ENCODE results near the gene OR2T6. TPM values are rescaled to one million over a fixed set of nuclear protein-coding genes. Genes with fewer than 3 reads are reported as not detected.

The OR2T6 gene
- polyA plus RNA-seq, 1 donor (not counting 4 experiments of a cell fraction or from before 2014, with no cell fraction given), result not detected

GRCh38 chr1:248376916-248377315 is 1.4 kb downstream of the OR2T6 start:
- FAIRE-seq, result no peak
- Histone ChIP-seq H3K79me2 (ENCODE audit: control insufficient read depth, insufficient read depth, low read length) (no peaks in the 10 kb centered on the region), H3K9ac (ENCODE audit: control insufficient read depth, extremely low read depth, insufficient read depth, low read length) (no peak overlapping the region), H3K36me3 (ENCODE audit: control insufficient read depth in 2 of 2, extremely low read depth in 1 of 2, insufficient read depth in 2 of 2, low read length in 2 of 2) (no peaks in the 10 kb centered on the region), H3K4me3 (ENCODE audit: control insufficient read depth in 2 of 3, extremely low read depth in 1 of 3, insufficient read depth in 2 of 3, low read depth in 1 of 3, low read length in 3 of 3) (no peak overlapping the region), H2AFZ (ENCODE audit: control insufficient read depth, low read length) (no peak overlapping the region), H3K27ac (ENCODE audit: control insufficient read depth, insufficient read depth, low read length) (no peak overlapping the region), H4K20me1 (ENCODE audit: control insufficient read depth, extremely low read depth, insufficient read depth, low read length) (no peaks in the 10 kb centered on the region), H3K9me3 (ENCODE audit: control insufficient read depth, low read depth, low read length) (no peaks in the 10 kb centered on the region), H3K4me1 (ENCODE audit: control insufficient read depth, extremely low read depth, insufficient read depth, low read length) (no peaks in the 10 kb centered on the region), H3K27me3 (ENCODE audit: control insufficient read depth, extremely low read depth, insufficient read depth, low read length) (no peaks in the 10 kb centered on the region), H3K4me2 (ENCODE audit: control insufficient read depth, extremely low read depth, insufficient read depth, low read depth, low read length) (no peak overlapping the region), H3K9me1 (ENCODE audit: control insufficient read depth, extremely low read depth, insufficient read depth, low read length) (no peaks in the 10 kb centered on the region)
- no peak for TF ChIP-seq CTCF (optimal IDR thresholded peaks at IDR 0.05 in 1 of 3, IDR thresholded peaks at IDR 0.05 in 1 of 3, conservative IDR thresholded peaks at IDR 0.05 in 1 of 3; ENCODE audit: extremely low read depth in 1 of 3, insufficient read depth in 2 of 3, low read length in 3 of 3)
- TF ChIP-seq EZH2 (IDR thresholded peaks at IDR 0.05; ENCODE audit: low read length), result no peak
- dilution Hi-C loops (cut with MboI; ENCODE audit: extremely low pct_ligation_motif_present, low sequenced_read_pairs), result no loop called here
- DNase-seq (ENCODE audit: low read depth, low spot score), result no peak

GRCh38 chr1:248380854-248381253 is 5.3 kb downstream of the OR2T6 start:
- Histone ChIP-seq H3K4me3 (ENCODE audit: control insufficient read depth in 2 of 3, extremely low read depth in 1 of 3, insufficient read depth in 2 of 3, low read depth in 1 of 3, low read length in 3 of 3) (no peak overlapping the region), H4K20me1 (ENCODE audit: control insufficient read depth, extremely low read depth, insufficient read depth, low read length) (no peaks in the 10 kb centered on the region), H3K9ac (ENCODE audit: control insufficient read depth, extremely low read depth, insufficient read depth, low read length) (no peak overlapping the region), H3K27me3 (ENCODE audit: control insufficient read depth, extremely low read depth, insufficient read depth, low read length) (no peaks in the 10 kb centered on the region), H3K4me1 (ENCODE audit: control insufficient read depth, extremely low read depth, insufficient read depth, low read length) (no peaks in the 10 kb centered on the region), H3K9me3 (ENCODE audit: control insufficient read depth, low read depth, low read length) (no peaks in the 10 kb centered on the region), H3K9me1 (ENCODE audit: control insufficient read depth, extremely low read depth, insufficient read depth, low read length) (no peaks in the 10 kb centered on the region), H3K4me2 (ENCODE audit: control insufficient read depth, extremely low read depth, insufficient read depth, low read depth, low read length) (no peak overlapping the region), H3K36me3 (ENCODE audit: control insufficient read depth in 2 of 2, extremely low read depth in 1 of 2, insufficient read depth in 2 of 2, low read length in 2 of 2) (no peaks in the 10 kb centered on the region), H2AFZ (ENCODE audit: control insufficient read depth, low read length) (no peak overlapping the region), H3K27ac (ENCODE audit: control insufficient read depth, insufficient read depth, low read length) (no peak overlapping the region), H3K79me2 (ENCODE audit: control insufficient read depth, insufficient read depth, low read length) (no peaks in the 10 kb centered on the region)
- FAIRE-seq (no peak), DNase-seq (ENCODE audit: low read depth, low spot score) (no peak)
- TF ChIP-seq EZH2 (IDR thresholded peaks at IDR 0.05; ENCODE audit: low read length) (no peak), CTCF (optimal IDR thresholded peaks at IDR 0.05 in 1 of 3, IDR thresholded peaks at IDR 0.05 in 1 of 3, conservative IDR thresholded peaks at IDR 0.05 in 1 of 3; ENCODE audit: extremely low read depth in 1 of 3, insufficient read depth in 2 of 3, low read length in 3 of 3) (no peak)
- dilution Hi-C loops (cut with MboI; ENCODE audit: extremely low pct_ligation_motif_present, low sequenced_read_pairs), result no loop called here

Measured in keratinocyte (primary cell).